HepG2 (cell line): Measurements from ENCODE around the gene WDR27. TPM values are rescaled to one million over a fixed set of nuclear protein-coding genes. Genes with fewer than 3 reads are reported as not detected.

Experiments
- ATF7-NPFF ChIP-seq: sonication (generic); formaldehyde crosslinking; IDR thresholded peaks from 2 replicates; pipeline ENCODE4 v1.8.1; 2023; ENCODE audit warnings: mild to moderate bottlenecking, low read depth, missing genetic modification reagents, moderate library complexity
- HDAC2 ChIP-seq: sonication (generic); formaldehyde crosslinking; IDR thresholded peaks from 2 replicates; pipeline ENCODE4 v1.4.0; 2020; ENCODE audit warnings: missing genetic modification reagents
- MAFK ChIP-seq, 2 experiments: IDR thresholded peaks in 1 of 2; conservative IDR thresholded peaks in 1 of 2; 2 replicates each; pipeline ENCODE4 v1.6.1; 2011; ENCODE audit warnings: improper control_type of control experiment in 2 of 2, low read length in 2 of 2
- PCBP1 ChIP-seq: fragments of 200-400 bp; formaldehyde crosslinking; IDR thresholded peaks from 2 replicates; pipeline ENCODE4 v1.6.1; 2017; ENCODE audit warnings: mild to moderate bottlenecking, low read depth, low read length, borderline replicate concordance
- PHF8 ChIP-seq: sonication (generic); formaldehyde crosslinking; IDR thresholded peaks from 2 replicates; pipeline ENCODE4 v1.5.0; 2020; ENCODE audit warnings: missing genetic modification reagents
- POLR2AphosphoS2 ChIP-seq: IDR thresholded peaks from 2 replicates; pipeline ENCODE4 v1.6.1; 2011; ENCODE audit warnings: low read depth, low read length, improper control_type of control experiment
- YEATS4 ChIP-seq: sonication (generic); formaldehyde crosslinking; IDR thresholded peaks from 2 replicates; pipeline ENCODE4 v1.4.0; 2020; ENCODE audit warnings: missing genetic modification reagents, borderline replicate concordance
- ZNF224 ChIP-seq: sonication (generic); formaldehyde crosslinking; IDR thresholded peaks from 2 replicates; pipeline ENCODE4 v1.5.0; 2020; ENCODE audit warnings: mild to moderate bottlenecking, missing genetic modification reagents
- ZNF451 ChIP-seq: sonication (generic); formaldehyde crosslinking; IDR thresholded peaks from 2 replicates; pipeline ENCODE4 v1.5.0; 2020; ENCODE audit warnings: mild to moderate bottlenecking, missing genetic modification reagents
- polyA plus RNA-seq, 8 experiments: library from polyadenylated mRNA; depleted of rRNA in 3 of 8; stranded (reverse) in 7 of 8; unstranded in 1 of 8; fragments of >200 nt; fragmentation: Illumina TruSeq in 4 of 8; extraction: Trizol in 4 of 8; gene quantifications; 2 replicates each; pipeline versions ENCODE4 v1.2.1 to v1.2.3, GENCODE V29; 2011 to 2016; ENCODE audit warnings: low read depth in 4 of 8, missing spikeins in 1 of 8, mixed read lengths in 1 of 8; ENCODE audit not compliant: insufficient read depth in 1 of 8
- total RNA-seq, 5 experiments: library from RNA; depleted of rRNA; stranded (reverse); fragments of >200 nt; fragmentation: Illumina TruSeq; extraction: Trizol; gene quantifications; 2 replicates each; pipeline ENCODE4 v1.2.3, GENCODE V29; 2016; ENCODE audit warnings: low read depth in 1 of 5
- TF ChIP-seq, protein P1 (sequence below): sonication (generic); formaldehyde crosslinking; IDR thresholded peaks from 2 replicates; pipeline ENCODE4 v1.8.0; 2022; ENCODE audit warnings: missing genetic modification reagents, low read depth, mild to moderate bottlenecking, borderline replicate concordance
- TF ChIP-seq, protein P2 (sequence below): sonication (generic); formaldehyde crosslinking; IDR thresholded peaks from 2 replicates; pipeline ENCODE4 v1.4.0; 2020; ENCODE audit warnings: mild to moderate bottlenecking, missing genetic modification reagents
- TF ChIP-seq, protein P3 (sequence below), 2 experiments: fragments of 450-650 bp in 1 of 2; sonication (generic) in 1 of 2; formaldehyde crosslinking in 1 of 2; IDR thresholded peaks; 2 replicates each; pipeline versions ENCODE4 v1.6.1 to v1.8.0; 2016 to 2022; ENCODE audit warnings: antibody characterized with exemption in 1 of 2, mild to moderate bottlenecking in 1 of 2, missing genetic modification reagents in 1 of 2
- TF ChIP-seq, protein P4 (sequence below): sonication (generic); formaldehyde crosslinking; IDR thresholded peaks from 2 replicates; pipeline ENCODE4 v1.4.0; 2020; ENCODE audit warnings: mild to moderate bottlenecking, missing genetic modification reagents
- TF ChIP-seq, protein P5 (sequence below): sonication (generic); formaldehyde crosslinking; IDR thresholded peaks from 2 replicates; pipeline ENCODE4 v1.4.0; 2020; ENCODE audit warnings: missing genetic modification reagents

WDR27 gene
- total and polyA plus RNA-seq, 2 of the 13 experiments (the other 11 are each of a cell fraction or from before 2014, with no cell fraction given), result 34.1 to 80.3 TPM

DNA sequence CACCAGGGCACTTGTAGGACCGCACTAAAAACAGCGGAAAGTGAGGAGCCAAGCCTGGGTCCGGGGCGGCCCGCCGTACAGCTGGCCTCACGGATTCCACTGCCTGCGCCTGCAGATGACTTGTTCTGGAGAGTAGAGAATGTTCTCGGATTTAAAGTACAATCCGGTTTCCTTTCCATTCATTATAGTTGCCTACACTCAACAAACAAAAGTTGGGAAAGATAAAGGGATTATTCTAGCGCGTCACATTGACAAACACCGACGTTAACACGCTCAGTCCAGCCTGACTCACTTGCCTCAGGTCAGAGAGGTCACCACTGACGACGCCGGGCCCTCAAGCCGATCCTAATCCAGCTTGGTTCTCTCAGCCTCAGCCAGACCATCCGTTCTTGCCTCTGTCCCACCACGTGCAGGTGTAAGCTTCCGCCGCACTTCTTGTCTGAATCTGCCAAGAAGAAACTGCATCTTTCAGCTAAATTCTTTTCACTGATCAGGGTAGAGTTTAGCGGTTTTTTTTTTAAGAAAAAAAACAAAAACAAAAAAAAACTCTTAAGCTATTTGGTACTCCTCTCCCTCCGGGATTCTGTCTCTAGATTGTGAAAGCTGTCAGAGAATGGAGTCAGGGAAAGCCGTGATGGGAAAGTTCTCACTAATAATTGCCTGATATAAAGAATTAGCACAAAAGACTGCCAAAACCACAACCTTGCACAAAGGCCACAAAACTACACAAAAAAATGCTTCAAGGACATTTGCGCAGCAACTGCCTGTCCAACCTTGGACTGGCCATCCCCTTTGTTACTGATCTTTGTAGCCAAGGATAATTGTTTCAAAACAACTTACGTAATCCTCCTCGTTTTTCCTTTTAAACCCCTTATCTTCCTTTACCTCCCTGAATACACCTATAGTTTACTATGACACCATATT, 23.6 kb upstream of the WDR27 start (continued):
- TF ChIP-seq, protein P1, sequence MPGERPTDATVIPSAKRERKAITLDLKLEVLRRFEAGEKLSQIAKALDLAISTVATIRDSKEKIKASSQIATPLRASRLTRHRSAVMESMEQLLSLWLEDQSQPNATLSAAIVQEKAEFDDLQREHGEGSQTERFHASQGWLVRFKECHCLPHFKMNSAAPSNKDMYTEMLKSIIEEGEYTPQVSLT (CRISPR knock-in tag), result no peak
- peak; percentile 54; the same call in 1 of the 2 replicates for TF ChIP-seq POLR2AphosphoS2
- TF ChIP-seq HDAC2 (CRISPR knock-in tag), result peak; percentile 84
- no peak; the same call in 1 of the 2 replicates for TF ChIP-seq PCBP1
- TF ChIP-seq, protein P2, sequence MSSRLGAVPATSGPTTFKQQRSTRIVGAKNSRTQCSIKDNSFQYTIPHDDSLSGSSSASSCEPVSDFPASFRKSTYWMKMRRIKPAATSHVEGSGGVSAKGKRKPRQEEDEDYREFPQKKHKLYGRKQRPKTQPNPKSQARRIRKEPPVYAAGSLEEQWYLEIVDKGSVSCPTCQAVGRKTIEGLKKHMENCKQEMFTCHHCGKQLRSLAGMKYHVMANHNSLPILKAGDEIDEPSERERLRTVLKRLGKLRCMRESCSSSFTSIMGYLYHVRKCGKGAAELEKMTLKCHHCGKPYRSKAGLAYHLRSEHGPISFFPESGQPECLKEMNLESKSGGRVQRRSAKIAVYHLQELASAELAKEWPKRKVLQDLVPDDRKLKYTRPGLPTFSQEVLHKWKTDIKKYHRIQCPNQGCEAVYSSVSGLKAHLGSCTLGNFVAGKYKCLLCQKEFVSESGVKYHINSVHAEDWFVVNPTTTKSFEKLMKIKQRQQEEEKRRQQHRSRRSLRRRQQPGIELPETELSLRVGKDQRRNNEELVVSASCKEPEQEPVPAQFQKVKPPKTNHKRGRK, result no peak
- TF ChIP-seq YEATS4 (CRISPR knock-in tag), result peak; percentile 83
- no peak for TF ChIP-seq ZNF224 (CRISPR knock-in tag)
- TF ChIP-seq, protein P3, sequence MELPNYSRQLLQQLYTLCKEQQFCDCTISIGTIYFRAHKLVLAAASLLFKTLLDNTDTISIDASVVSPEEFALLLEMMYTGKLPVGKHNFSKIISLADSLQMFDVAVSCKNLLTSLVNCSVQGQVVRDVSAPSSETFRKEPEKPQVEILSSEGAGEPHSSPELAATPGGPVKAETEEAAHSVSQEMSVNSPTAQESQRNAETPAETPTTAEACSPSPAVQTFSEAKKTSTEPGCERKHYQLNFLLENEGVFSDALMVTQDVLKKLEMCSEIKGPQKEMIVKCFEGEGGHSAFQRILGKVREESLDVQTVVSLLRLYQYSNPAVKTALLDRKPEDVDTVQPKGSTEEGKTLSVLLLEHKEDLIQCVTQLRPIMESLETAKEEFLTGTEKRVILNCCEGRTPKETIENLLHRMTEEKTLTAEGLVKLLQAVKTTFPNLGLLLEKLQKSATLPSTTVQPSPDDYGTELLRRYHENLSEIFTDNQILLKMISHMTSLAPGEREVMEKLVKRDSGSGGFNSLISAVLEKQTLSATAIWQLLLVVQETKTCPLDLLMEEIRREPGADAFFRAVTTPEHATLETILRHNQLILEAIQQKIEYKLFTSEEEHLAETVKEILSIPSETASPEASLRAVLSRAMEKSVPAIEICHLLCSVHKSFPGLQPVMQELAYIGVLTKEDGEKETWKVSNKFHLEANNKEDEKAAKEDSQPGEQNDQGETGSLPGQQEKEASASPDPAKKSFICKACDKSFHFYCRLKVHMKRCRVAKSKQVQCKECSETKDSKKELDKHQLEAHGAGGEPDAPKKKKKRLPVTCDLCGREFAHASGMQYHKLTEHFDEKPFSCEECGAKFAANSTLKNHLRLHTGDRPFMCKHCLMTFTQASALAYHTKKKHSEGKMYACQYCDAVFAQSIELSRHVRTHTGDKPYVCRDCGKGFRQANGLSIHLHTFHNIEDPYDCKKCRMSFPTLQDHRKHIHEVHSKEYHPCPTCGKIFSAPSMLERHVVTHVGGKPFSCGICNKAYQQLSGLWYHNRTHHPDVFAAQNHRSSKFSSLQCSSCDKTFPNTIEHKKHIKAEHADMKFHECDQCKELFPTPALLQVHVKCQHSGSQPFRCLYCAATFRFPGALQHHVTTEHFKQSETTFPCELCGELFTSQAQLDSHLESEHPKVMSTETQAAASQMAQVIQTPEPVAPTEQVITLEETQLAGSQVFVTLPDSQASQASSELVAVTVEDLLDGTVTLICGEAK (IDR thresholded peaks at IDR 0.05), result no peak
- TF ChIP-seq, protein P3 (CRISPR knock-in tag; IDR thresholded peaks at IDR 0.05), result peak; percentile 76; the same call in 1 of the 2 replicates
- peak; percentile 41; the same call in 1 of the 2 replicates for TF ChIP-seq PHF8 (CRISPR knock-in tag)
- TF ChIP-seq, protein P4, sequence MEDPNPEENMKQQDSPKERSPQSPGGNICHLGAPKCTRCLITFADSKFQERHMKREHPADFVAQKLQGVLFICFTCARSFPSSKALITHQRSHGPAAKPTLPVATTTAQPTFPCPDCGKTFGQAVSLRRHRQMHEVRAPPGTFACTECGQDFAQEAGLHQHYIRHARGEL (CRISPR knock-in tag), result no peak
- no peak for TF ChIP-seq ZNF451 (CRISPR knock-in tag)
- TF ChIP-seq MAFK (conservative IDR thresholded peaks at IDR 0.05 in 1 of 2, IDR thresholded peaks at IDR 0.05 in 1 of 2; ENCODE audit: low read length in 2 of 2), result peak in 1 of 2 experiments; percentile 49; a peak in 3 of 4 replicates
- TF ChIP-seq, protein P5, sequence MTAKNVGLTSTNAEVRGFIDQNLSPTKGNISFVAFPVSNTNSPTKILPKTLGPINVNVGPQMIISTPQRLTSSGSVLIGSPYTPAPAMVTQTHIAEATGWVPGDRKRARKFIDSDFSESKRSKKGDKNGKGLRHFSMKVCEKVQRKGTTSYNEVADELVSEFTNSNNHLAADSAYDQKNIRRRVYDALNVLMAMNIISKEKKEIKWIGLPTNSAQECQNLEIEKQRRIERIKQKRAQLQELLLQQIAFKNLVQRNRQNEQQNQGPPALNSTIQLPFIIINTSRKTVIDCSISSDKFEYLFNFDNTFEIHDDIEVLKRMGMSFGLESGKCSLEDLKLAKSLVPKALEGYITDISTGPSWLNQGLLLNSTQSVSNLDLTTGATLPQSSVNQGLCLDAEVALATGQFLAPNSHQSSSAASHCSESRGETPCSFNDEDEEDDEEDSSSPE (CRISPR knock-in tag), result no peak; the same call in 1 of the 2 replicates
- TF ChIP-seq ATF7-NPFF (CRISPR knock-in tag), result 0 out of 2 replicates have a peak, but pooled peaks have one; percentile 69
